ENCODE measurements around the gene DLG2. TPM values are rescaled to one million over a fixed set of nuclear protein-coding genes. Genes with fewer than 3 reads are reported as not detected.

Gene DLG2
- polyA plus RNA-seq, 1 experiment, result 0.68 TPM

- CTCF ChIA-PET, result no interaction called here
- Histone ChIP-seq H3K4me3 (ENCODE audit: low read depth, low read length) (no peak overlapping the region), H3K27me3 (ENCODE audit: control insufficient read depth, insufficient read depth, low read length) (no peaks in the 10 kb centered on the region), H3K27ac (ENCODE audit: low read depth, low read length) (no peak overlapping the region), H3K9me3 (ENCODE audit: control insufficient read depth, insufficient read depth, low read length) (no peaks in the 10 kb centered on the region)
- no peak for TF ChIP-seq CTCF (IDR thresholded peaks at IDR 0.05; ENCODE audit: low read depth, low read length)
- POLR2A ChIA-PET, result no interaction called here
- no peak for DNase-seq (ENCODE audit: low read depth, low spot score)
Observed at GRCh38 chr11:85530634-85531033, 96.5 kb downstream of the DLG2 start.

- no peak overlapping the region for H3K4me3 ChIP-seq (ENCODE audit: low read depth, low read length)
- TF ChIP-seq CTCF (IDR thresholded peaks at IDR 0.05; ENCODE audit: low read depth, low read length), result no peak
- no peak for DNase-seq (ENCODE audit: low read depth, low spot score)
- CTCF ChIA-PET, result no interaction called here
- H3K9me3 ChIP-seq (ENCODE audit: control insufficient read depth, insufficient read depth, low read length), result no peaks in the 10 kb centered on the region; the same call in 1 of the 2 replicates
- H3K27me3 ChIP-seq (ENCODE audit: control insufficient read depth, insufficient read depth, low read length), result no peaks in the 10 kb centered on the region
- POLR2A ChIA-PET, result no interaction called here
- H3K27ac ChIP-seq (ENCODE audit: low read depth, low read length), result no peak overlapping the region
Observed at GRCh38 chr11:85526564-85526963, 100.6 kb downstream of the DLG2 start.

- no peak for TF ChIP-seq CTCF (IDR thresholded peaks at IDR 0.05; ENCODE audit: low read depth, low read length)
- POLR2A ChIA-PET, result no interaction called here
- H3K27ac ChIP-seq (ENCODE audit: low read depth, low read length), result no peak overlapping the region
- DNase-seq (ENCODE audit: low read depth, low spot score), result no peak
- CTCF ChIA-PET, result no interaction called here
- no peak overlapping the region for H3K4me3 ChIP-seq (ENCODE audit: low read depth, low read length)
- no peaks in the 10 kb centered on the region; the same call in 1 of the 2 replicates for H3K9me3 ChIP-seq (ENCODE audit: control insufficient read depth, insufficient read depth, low read length)
- no peaks in the 10 kb centered on the region for H3K27me3 ChIP-seq (ENCODE audit: control insufficient read depth, insufficient read depth, low read length)
Observed at GRCh38 chr11:85525686-85526085, 101.5 kb downstream of the DLG2 start.

- POLR2A ChIA-PET, result no interaction called here
- no peaks in the 10 kb centered on the region for H3K27me3 ChIP-seq (ENCODE audit: control insufficient read depth, insufficient read depth, low read length)
- H3K27ac ChIP-seq (ENCODE audit: low read depth, low read length), result no peak overlapping the region
- H3K9me3 ChIP-seq (ENCODE audit: control insufficient read depth, insufficient read depth, low read length), result no peaks in the 10 kb centered on the region; the same call in 1 of the 2 replicates
- TF ChIP-seq CTCF (IDR thresholded peaks at IDR 0.05; ENCODE audit: low read depth, low read length), result no peak
- DNase-seq (ENCODE audit: low read depth, low spot score), result no peak
- no peak overlapping the region for H3K4me3 ChIP-seq (ENCODE audit: low read depth, low read length)
- CTCF ChIA-PET, result no interaction called here
Observed at GRCh38 chr11:85517272-85517671, 109.9 kb downstream of the DLG2 start.

- DNase-seq (ENCODE audit: low read depth, low spot score), result no peak
- no peak for TF ChIP-seq CTCF (IDR thresholded peaks at IDR 0.05; ENCODE audit: low read depth, low read length)
- CTCF ChIA-PET, result no interaction called here
- Histone ChIP-seq H3K27me3 (ENCODE audit: control insufficient read depth, insufficient read depth, low read length) (no peaks in the 10 kb centered on the region), H3K9me3 (ENCODE audit: control insufficient read depth, insufficient read depth, low read length) (no peaks in the 10 kb centered on the region), H3K27ac (ENCODE audit: low read depth, low read length) (no peak overlapping the region), H3K4me3 (ENCODE audit: low read depth, low read length) (no peak overlapping the region)
- POLR2A ChIA-PET, result no interaction called here
Observed at GRCh38 chr11:85495918-85496317, 131.2 kb downstream of the DLG2 start.
